ENCODE data around the gene TFRC.
"Not testable (repeated sequence)": the region's sequence is repeated elsewhere in the genome, so short reads cannot be mapped to it uniquely, and the experiment has no call there.

The TFRC gene

DNA sequence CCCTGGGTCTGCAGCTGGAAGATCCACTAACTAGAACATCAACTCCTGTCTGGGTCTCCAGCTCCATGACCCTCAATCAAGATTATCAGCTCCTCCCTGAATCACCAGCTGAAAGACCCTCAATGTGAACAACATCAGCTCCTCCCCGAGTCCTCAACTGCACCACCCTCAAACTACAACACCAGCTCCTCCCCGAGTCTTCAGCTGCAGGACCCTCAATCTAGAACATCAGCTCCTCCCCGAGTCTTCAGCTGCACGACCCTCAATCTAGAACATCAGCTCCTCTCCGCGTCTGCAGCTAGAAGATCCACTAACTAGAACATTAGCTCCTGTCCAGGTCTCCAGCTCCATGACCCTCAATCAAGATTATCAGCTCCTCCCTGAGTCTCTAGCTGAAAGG lies 79.2 kb downstream of the TFRC start:
- not testable (repeated sequence) for DNase-seq

DNA sequence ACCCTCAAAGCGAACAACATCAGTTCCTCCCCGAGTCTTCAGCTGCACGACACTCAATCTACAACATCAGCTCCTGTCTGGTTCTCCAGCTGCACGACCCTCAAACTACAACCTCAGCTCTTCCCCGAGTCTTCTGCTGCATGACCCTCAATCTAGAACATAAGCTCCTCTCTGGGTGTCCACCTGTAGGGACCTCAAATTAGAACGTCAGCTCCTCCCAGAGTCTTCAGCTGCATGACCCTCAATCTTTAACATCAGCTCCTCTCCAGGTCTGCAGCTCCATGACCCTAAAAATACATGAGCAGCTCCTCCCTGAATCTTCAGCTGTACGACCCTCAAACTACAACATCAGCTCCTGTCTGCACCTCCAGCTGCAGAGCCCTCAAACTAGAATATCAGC lies 80.7 kb downstream of the TFRC start:
- DNase-seq, result not testable (repeated sequence)

DNA sequence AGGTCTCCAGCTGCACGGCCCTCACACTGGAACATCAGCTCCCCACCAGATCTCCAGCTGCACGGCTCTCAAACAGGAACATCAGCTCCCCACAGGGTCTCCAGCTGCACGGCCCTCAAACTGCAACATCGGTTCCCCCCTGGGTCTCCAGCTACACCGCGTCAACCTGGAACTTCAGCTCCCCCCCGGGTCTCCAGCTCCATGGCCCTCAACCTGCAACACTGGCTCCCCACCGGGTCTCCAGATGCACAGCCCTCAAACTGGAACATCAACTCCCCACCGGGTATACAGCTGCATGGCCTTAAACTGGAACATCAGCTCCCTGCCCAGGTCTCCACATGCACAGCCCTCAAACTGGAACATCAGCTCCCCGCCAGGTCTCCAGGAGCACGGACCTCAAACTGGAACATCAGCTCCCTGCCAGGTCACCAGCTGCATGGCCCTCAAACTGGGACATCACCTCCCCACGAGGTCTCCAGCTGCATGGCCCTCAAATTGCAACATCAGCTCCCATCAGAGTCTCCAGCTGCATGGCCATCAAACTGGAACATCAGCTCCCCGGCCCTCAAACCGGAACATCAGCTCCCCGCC lies 81.4 kb downstream of the TFRC start:
- not testable (repeated sequence) for DNase-seq

DNA sequence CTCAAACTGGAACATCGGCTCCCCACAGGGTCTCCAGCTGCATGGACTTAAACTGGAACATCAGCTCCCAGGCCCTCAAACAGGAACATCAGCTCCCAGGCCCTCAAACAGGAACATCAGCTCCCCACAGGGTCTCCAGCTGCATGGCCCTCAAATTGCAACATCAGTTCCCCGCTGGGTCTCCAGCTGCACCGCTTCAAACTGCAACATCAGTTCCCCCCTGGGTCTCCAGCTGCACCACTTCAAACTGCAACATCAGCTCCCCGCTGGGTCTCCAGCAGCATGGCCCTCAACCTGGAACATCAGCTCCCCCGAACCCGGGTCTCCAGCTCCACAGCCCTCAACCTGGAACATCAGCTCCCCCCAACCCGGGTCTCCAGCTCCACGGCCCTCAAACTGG lies 82.0 kb downstream of the TFRC start:
- DNase-seq, result no peak

Measured in amniotic stem cell (primary cell).